ENCODE measurements around the gene SRC. TPM values are rescaled to one million over a fixed set of nuclear protein-coding genes. Genes with fewer than 3 reads are reported as not detected.
"Not testable (repeated sequence)": the region's sequence is repeated elsewhere in the genome, so short reads cannot be mapped to it uniquely, and the experiment has no call there.

The SRC gene
- total RNA-seq, 4 donors from 2014 or later = 30.6 to 54.7 (median 45.0) TPM

GRCh38 chr20:37334450-37334849 lies 11.5 kb upstream of the SRC start:
- H3K27ac ChIP-seq = no peak overlapping the region
- ATAC-seq = no peak
- H3K36me3 ChIP-seq = no peaks in the 10 kb centered on the region
- no peak overlapping the region for H3K4me3 ChIP-seq
- no peaks in the 10 kb centered on the region for H3K27me3 ChIP-seq
- H3K4me1 ChIP-seq = peaks cover 0 to 29% (median 4%) of the 10 kb centered on the region in 3 donors
- 93 to 95% methylated on average over 2 of the region's 2 CpGs for WGBS, 2 donors (ENCODE audit: low coverage in 1 of 2)
- no peaks in the 10 kb centered on the region for H3K9me3 ChIP-seq
- TF ChIP-seq EP300 (IDR thresholded peaks at IDR 0.05) (no peak), CTCF (IDR thresholded peaks at IDR 0.05) (no peak), POLR2AphosphoS5 (IDR thresholded peaks at IDR 0.05) (no peak), POLR2A (IDR thresholded peaks at IDR 0.05) (no peak)

- peak overlapping the region in 2 of 4 donors; percentile 22 to 26 for H3K27ac ChIP-seq
- no peak overlapping the region for H3K4me3 ChIP-seq
- ATAC-seq = no peak
- no peaks in the 10 kb centered on the region for H3K9me3 ChIP-seq
- peaks cover 0 to 29% (median 4%) of the 10 kb centered on the region in 3 donors for H3K4me1 ChIP-seq
- TF ChIP-seq EP300 (IDR thresholded peaks at IDR 0.05) = no peak
- no peak for TF ChIP-seq POLR2A (IDR thresholded peaks at IDR 0.05)
- TF ChIP-seq POLR2AphosphoS5 (IDR thresholded peaks at IDR 0.05) = no peak
- TF ChIP-seq CTCF (IDR thresholded peaks at IDR 0.05) = no peak
- 52 to 68% methylated on average over 3 to 11 of the region's 15 CpGs for WGBS, 2 donors (ENCODE audit: low coverage in 1 of 2)
- H3K27me3 ChIP-seq = no peaks in the 10 kb centered on the region
- no peaks in the 10 kb centered on the region for H3K36me3 ChIP-seq
Measured at GRCh38 chr20:37335642-37336368, 10.1 kb upstream of the SRC start.

- Histone ChIP-seq H3K27me3 (no peaks in the 10 kb centered on the region), H3K4me1 (peaks cover 0 to 29% (median 4%) of the 10 kb centered on the region in 3 donors), H3K36me3 (no peaks in the 10 kb centered on the region), H3K9me3 (no peaks in the 10 kb centered on the region), H3K4me3 (peak overlapping the region in 1 of 2 donors; percentile 10), H3K27ac (peak overlapping the region in 2 of 4 donors; percentile 22 to 26)
- 20 to 51% methylated on average over 1 to 6 of the region's 11 CpGs for WGBS, 2 donors (ENCODE audit: low coverage in 1 of 2)
- no peak for TF ChIP-seq POLR2AphosphoS5 (IDR thresholded peaks at IDR 0.05)
- TF ChIP-seq CTCF (IDR thresholded peaks at IDR 0.05) = no peak
- no peak for TF ChIP-seq POLR2A (IDR thresholded peaks at IDR 0.05)
- TF ChIP-seq EP300 (IDR thresholded peaks at IDR 0.05) = no peak
- ATAC-seq = peak; percentile 61
Measured at GRCh38 chr20:37336369-37337207, 9.4 kb upstream of the SRC start.

- WGBS, 2 donors (ENCODE audit: low coverage in 1 of 2) = 50 to 83% methylated on average over 1 to 8 of the region's 8 CpGs
- Histone ChIP-seq H3K4me3 (no peak overlapping the region), H3K27ac (no peak overlapping the region)
Measured at GRCh38 chr20:37337208-37337991, 8.5 kb upstream of the SRC start.

GRCh38 chr20:37338380-37338779 lies 7.6 kb upstream of the SRC start:
- not testable (repeated sequence) for H3K27ac ChIP-seq, H3K36me3 ChIP-seq, H3K27me3 ChIP-seq, ATAC-seq, H3K9me3 ChIP-seq, H3K4me3 ChIP-seq
- H3K4me1 ChIP-seq = peaks cover 0 to 20% (median 4%) of the 10 kb centered on the region in 3 donors
- WGBS, 2 donors (ENCODE audit: low coverage in 1 of 2) = 98 to 100% methylated on average over 4 to 5 of the region's 8 CpGs

More at GRCh38 chr20:37337208-37337991, 8.5 kb upstream of the SRC start:
- no peak for ATAC-seq
- no peak for TF ChIP-seq POLR2A (IDR thresholded peaks at IDR 0.05)
- TF ChIP-seq CTCF (IDR thresholded peaks at IDR 0.05) = no peak
- no peak for TF ChIP-seq EP300 (IDR thresholded peaks at IDR 0.05)
- TF ChIP-seq POLR2AphosphoS5 (IDR thresholded peaks at IDR 0.05) = no peak
- H3K27me3 ChIP-seq = no peaks in the 10 kb centered on the region
- no peaks in the 10 kb centered on the region for H3K9me3 ChIP-seq
- H3K4me1 ChIP-seq = peaks cover 0 to 23% (median 4%) of the 10 kb centered on the region in 3 donors
- no peaks in the 10 kb centered on the region for H3K36me3 ChIP-seq

All from gastroesophageal sphincter (tissue), 4 donors.